ENCODE measurements around the gene SGTA.

The SGTA gene

DNA sequence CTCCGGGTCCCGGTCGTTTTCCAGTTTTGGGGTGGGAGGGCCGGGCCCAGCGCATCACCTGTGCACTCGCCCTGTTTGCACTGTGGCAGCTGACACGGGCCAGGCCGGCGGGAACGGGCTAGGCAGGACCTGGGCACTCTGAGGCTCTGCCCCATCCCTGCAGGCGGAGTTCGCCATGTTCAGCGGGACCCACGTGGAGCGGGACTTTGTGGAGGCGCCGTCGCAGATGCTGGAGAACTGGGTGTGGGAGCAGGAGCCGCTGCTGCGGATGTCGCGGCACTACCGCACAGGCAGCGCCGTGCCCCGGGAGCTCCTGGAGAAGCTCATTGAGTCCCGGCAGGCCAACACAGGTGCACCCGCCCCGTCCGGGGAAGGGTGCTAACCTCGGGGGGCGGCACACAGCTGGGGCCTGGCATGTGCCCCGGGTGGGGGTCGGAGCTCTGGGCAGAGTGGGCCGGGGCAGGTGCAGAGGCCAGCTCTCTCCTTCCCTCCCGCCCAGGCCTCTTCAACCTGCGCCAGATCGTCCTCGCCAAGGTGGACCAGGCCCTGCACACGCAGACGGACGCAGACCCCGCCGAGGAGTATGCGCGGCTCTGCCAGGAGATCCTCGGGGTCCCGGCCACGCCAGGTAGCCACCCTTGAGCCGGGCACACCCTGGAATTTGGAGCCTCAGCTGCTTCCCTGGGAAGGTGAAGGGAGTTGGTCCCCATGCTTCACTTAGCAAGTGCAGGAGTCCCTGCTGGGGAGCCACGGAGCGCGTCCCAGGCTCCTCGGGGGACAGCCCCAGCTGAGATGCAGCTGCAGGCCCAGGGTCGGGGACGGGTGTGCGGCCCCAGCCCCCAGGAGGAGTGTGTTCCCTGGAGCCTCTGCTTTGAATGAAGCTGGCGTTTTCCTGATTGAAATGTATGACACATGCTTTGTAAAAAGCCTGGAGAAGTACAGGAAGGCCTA lies 27.3 kb upstream of the SGTA start:
- no peak for FAIRE-seq
- peak; percentile 35 for DNase-seq (ENCODE audit: insufficient read length, low spot score)
- TF ChIP-seq POLR2A (IDR thresholded peaks at IDR 0.05; ENCODE audit: low read depth, low read length) (no peak), POLR2AphosphoS5 (IDR thresholded peaks at IDR 0.05; ENCODE audit: low read depth, low read length) (no peak), TAF1 (IDR thresholded peaks at IDR 0.05; ENCODE audit: low read depth, low read length) (no peak), SPI1 (IDR thresholded peaks at IDR 0.05; ENCODE audit: low read depth, low read length) (no peak), PAX5 (IDR thresholded peaks at IDR 0.05; ENCODE audit: insufficient read depth, low read length, severe bottlenecking) (no peak), POU2F2 (IDR thresholded peaks at IDR 0.05; ENCODE audit: low read depth, low read length) (no peak)

DNA sequence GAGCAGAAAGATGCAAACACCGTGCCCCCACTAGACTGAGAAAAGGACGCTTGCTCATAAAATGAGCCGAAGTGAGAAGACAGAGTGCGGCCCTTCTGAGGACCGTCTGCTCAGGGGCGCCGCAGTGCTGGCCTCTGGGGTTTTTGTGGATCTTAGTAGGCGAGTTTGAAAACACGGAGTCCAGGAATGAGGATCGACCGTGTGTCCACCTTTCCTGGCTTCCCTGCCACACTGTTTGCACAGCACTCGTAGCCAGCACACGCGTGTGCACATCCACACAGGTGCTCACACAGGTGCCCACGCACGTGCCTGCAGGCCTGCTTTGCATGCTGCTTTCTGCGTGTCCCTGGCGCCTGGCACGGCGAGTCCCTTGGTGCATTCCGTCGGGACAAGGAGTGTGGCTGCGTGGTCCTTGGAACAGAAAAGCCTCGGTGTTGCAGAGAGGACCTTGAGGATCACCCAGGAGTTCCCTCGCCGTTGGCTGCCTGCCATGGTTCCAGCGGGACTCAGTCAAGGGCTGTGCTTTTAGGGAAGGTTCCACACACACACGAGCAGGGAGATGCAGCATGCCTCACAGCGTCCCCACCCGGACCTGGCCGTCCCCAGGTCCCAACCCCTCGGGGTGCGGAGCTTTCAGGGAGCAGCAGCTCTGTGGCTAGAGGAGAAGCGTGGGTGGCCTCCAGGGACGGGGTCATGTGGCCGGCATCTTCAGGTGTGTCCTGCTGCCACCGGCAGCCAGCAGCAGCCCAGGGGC lies 26.5 kb upstream of the SGTA start:
- TF ChIP-seq POLR2AphosphoS5 (IDR thresholded peaks at IDR 0.05; ENCODE audit: low read depth, low read length) (no peak; the same call in 1 of the 2 replicates), POU2F2 (IDR thresholded peaks at IDR 0.05; ENCODE audit: low read depth, low read length) (no peak), POLR2A (IDR thresholded peaks at IDR 0.05; ENCODE audit: low read depth, low read length) (no peak), SPI1 (IDR thresholded peaks at IDR 0.05; ENCODE audit: low read depth, low read length) (no peak), PAX5 (IDR thresholded peaks at IDR 0.05; ENCODE audit: insufficient read depth, low read length, severe bottlenecking) (no peak), TAF1 (IDR thresholded peaks at IDR 0.05; ENCODE audit: low read depth, low read length) (no peak)
- DNase-seq (ENCODE audit: insufficient read length, low spot score) (peak; percentile 23), FAIRE-seq (no peak)

DNA sequence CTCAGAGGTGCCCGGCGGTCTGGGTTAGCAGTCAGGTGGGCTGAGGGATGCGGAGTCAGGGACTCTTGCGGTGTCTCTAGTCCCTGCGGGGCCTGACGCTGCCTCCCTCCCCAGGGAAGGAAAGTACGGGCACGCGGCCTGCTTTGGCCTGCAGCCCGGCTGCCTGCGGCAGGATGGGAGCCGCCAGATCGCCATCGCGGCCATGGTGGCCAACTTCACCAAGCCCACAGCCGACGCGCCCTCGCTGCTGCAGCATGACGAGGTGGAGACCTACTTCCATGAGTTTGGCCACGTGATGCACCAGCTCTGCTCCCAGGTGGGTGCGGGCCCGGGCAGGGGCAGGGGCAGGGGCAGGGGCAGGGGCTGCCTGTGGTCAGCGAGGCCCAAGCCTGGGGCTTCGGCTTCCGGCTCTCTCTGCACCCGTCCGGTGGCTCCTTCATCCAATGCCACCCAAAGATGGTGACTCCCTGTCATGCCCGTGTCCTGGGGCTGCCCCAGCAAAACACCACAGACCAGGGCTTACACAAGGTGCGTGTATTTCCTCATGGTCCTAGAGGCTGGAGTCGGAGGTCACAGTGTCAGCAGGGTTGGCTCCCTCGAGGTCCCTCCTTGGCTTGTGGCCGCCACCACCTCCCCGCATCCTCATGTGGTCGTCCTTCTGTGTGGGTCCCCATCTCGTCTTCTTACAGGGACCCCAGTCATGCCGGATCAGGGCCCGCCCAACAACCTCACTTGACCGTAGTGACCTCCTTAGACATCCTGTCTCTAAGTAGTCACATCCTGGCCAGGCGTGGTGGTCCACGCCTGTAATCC lies 25.3 kb upstream of the SGTA start:
- TF ChIP-seq POU2F2 (IDR thresholded peaks at IDR 0.05; ENCODE audit: low read depth, low read length) (no peak), PAX5 (IDR thresholded peaks at IDR 0.05; ENCODE audit: insufficient read depth, low read length, severe bottlenecking) (no peak), SPI1 (IDR thresholded peaks at IDR 0.05; ENCODE audit: low read depth, low read length) (no peak), TAF1 (IDR thresholded peaks at IDR 0.05; ENCODE audit: low read depth, low read length) (no peak), POLR2A (IDR thresholded peaks at IDR 0.05; ENCODE audit: low read depth, low read length) (no peak), POLR2AphosphoS5 (IDR thresholded peaks at IDR 0.05; ENCODE audit: low read depth, low read length) (no peak)
- DNase-seq (ENCODE audit: insufficient read length, low spot score) (peak; percentile 25), FAIRE-seq (no peak)

DNA sequence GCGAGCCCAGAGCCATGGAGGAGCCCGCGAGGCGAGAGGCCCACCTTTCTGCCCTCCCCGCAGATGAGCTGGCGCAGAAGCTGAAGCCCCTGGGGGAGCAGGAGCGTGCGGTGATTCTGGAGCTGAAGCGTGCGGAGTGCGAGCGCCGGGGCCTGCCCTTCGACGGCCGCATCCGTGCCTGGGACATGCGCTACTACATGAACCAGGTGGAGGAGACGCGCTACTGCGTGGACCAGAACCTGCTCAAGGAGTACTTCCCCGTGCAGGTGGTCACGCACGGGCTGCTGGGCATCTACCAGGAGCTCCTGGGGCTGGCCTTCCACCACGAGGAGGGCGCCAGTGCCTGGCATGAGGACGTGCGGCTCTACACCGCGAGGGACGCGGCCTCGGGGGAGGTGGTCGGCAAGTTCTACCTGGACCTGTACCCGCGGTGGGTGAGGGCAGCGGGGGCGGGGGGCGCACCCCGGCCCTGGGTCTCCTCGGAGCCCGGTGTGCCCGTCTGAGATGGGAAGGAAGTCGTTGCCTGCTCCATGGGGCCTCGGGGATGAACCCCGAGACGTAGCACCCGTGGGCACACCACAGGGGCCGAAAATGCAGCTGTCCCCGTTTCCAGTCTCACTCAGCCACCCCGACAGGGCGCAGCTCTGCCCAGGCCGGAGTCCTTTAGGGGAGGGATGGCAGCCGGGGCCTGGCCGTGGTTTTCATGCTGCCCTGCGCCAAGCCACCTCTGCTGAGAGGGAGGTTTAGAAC lies 24.5 kb upstream of the SGTA start:
- peak; percentile 24 for DNase-seq (ENCODE audit: insufficient read length, low spot score)
- no peak for FAIRE-seq
- TF ChIP-seq POLR2AphosphoS5 (IDR thresholded peaks at IDR 0.05; ENCODE audit: low read depth, low read length) (no peak), PAX5 (IDR thresholded peaks at IDR 0.05; ENCODE audit: insufficient read depth, low read length, severe bottlenecking) (no peak), POLR2A (IDR thresholded peaks at IDR 0.05; ENCODE audit: low read depth, low read length) (no peak), TAF1 (IDR thresholded peaks at IDR 0.05; ENCODE audit: low read depth, low read length) (no peak), POU2F2 (IDR thresholded peaks at IDR 0.05; ENCODE audit: low read depth, low read length) (no peak)

DNA sequence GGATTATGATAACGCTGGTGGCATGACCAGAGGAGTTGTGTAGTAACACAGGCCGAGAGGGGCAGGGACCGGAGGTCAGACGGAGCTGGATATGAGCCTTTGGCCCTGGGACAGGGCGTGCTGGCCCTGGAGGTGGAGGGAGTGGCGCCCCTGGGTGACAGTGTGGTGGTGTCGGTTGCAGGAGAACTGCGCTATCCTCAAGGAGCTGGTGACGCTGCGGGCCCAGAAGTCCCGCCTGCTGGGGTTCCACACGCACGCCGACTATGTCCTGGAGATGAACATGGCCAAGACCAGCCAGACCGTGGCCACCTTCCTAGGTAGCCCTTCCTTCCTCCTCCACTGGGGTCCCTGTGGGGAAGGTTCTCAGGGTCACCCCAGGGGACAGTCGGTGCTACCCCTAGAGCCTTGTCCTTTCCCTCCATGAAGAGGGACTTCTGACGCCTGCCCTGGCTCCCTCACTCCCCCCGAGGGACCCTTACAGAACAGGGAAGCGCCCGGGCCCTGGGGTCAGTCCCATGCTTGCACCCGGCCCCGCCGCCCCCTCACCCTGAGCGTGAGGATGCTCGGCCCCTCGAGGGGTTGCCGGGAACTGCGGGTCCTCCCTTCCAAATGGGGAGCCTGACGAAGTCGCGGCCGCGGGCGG lies 23.8 kb upstream of the SGTA start:
- FAIRE-seq (no peak), DNase-seq (ENCODE audit: insufficient read length, low spot score) (no peak)

DNA sequence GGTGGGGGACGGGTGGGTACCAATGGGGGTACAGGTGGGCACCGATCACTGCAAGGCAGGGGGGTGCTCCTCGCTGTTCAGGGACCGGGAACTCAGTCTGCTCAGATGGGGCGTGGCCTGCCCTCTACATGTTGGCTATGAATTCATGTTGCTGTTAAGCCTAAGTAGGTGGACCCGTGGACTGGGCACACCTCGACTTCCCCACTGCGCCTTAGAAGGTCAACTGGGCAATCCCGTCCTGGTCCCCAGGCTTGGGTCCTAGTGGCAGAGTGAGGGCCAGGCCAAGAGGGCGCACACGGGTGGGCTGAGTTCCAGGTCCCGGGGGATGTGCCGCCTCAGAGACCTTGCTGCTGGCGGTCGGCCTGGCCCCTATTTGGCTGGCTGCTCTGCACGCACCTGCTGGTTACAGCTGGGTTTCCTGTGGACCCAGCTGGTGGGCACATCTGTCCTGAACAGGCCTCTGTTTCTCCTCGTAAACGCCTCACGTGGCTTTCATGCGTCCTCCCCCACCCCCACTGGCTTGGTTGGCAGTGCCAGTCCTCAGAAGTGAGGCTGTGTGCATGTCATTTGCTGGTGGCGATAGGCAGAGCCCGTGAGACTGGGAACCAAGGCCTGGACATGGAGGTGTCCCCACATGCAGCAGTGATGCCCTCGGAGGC lies 23.0 kb upstream of the SGTA start:
- FAIRE-seq: no peak
- peak; percentile 17 for DNase-seq (ENCODE audit: insufficient read length, low spot score)
- TF ChIP-seq SPI1 (IDR thresholded peaks at IDR 0.05; ENCODE audit: low read depth, low read length): no peak
- TF ChIP-seq POLR2A (IDR thresholded peaks at IDR 0.05; ENCODE audit: low read depth, low read length): no peak
- no peak for TF ChIP-seq TAF1 (IDR thresholded peaks at IDR 0.05; ENCODE audit: low read depth, low read length)
- TF ChIP-seq POU2F2 (IDR thresholded peaks at IDR 0.05; ENCODE audit: low read depth, low read length): no peak
- TF ChIP-seq POLR2AphosphoS5 (IDR thresholded peaks at IDR 0.05; ENCODE audit: low read depth, low read length): no peak
- TF ChIP-seq PAX5 (IDR thresholded peaks at IDR 0.05; ENCODE audit: insufficient read depth, low read length, severe bottlenecking): no peak

More for the DNA sequence above, 23.8 kb upstream of the SGTA start:
- TF ChIP-seq POLR2AphosphoS5 (IDR thresholded peaks at IDR 0.05; ENCODE audit: low read depth, low read length) (no peak), POU2F2 (IDR thresholded peaks at IDR 0.05; ENCODE audit: low read depth, low read length) (no peak), PAX5 (IDR thresholded peaks at IDR 0.05; ENCODE audit: insufficient read depth, low read length, severe bottlenecking) (no peak), TAF1 (IDR thresholded peaks at IDR 0.05; ENCODE audit: low read depth, low read length) (no peak), POLR2A (IDR thresholded peaks at IDR 0.05; ENCODE audit: low read depth, low read length) (no peak), SPI1 (IDR thresholded peaks at IDR 0.05; ENCODE audit: low read depth, low read length) (no peak)

DNA sequence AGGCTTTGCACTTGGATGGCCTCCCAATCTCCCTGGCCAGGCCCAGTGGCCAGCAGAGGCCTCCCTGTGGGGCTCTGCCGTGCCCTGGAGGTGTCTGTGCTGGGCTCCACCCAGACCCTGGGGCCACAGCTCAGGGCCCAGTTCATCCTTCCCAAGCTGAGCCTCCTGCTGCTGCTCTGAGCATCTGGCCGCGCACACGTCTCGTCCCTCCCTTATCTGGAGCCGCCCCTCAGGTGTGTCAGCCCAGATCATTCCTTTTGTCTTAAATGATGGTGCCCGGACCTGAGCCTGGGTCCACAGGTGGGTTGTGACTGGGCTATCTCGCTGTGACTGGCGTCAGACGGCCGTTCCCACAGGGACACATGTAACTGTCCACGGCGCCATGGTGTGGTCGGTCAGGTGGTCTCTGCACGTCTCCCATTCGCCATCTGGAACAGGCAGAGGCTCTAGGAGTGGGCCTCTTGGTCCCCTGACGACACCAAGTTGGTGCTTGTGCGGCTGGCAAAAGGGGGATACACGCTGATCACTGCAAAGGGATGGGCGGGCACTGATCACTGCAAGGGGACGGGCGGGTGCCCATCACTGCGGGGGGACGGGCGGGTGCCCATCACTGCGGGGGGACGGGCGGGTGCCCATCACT lies 22.3 kb upstream of the SGTA start:
- DNase-seq (ENCODE audit: insufficient read length, low spot score): peak; percentile 16
- TF ChIP-seq POLR2AphosphoS5 (IDR thresholded peaks at IDR 0.05; ENCODE audit: low read depth, low read length): no peak
- TF ChIP-seq TAF1 (IDR thresholded peaks at IDR 0.05; ENCODE audit: low read depth, low read length): no peak
- TF ChIP-seq SPI1 (IDR thresholded peaks at IDR 0.05; ENCODE audit: low read depth, low read length): no peak
- no peak for TF ChIP-seq PAX5 (IDR thresholded peaks at IDR 0.05; ENCODE audit: insufficient read depth, low read length, severe bottlenecking)
- no peak for FAIRE-seq

Data from GM12891 (cell line).